Testis (tissue), 3 donors: ENCODE results near the gene RPS6KA5. TPM values are rescaled to one million over a fixed set of nuclear protein-coding genes. Genes with fewer than 3 reads are reported as not detected.
A peak's percentile ranks its signal among the peaks of the same experiment; 100 is the strongest.

Source experiments
- DNase-seq: peaks from one replicate; pipeline ENCODE4 v3.0.0-alpha.2; 2019
- H3K27ac ChIP-seq, 2 donors: fragments of 200-600 bp; sonication (generic); one replicate each; pipeline ENCODE4 v1.5.1; 2019
- H3K27me3 ChIP-seq: fragments of 200-600 bp; sonication (generic); one replicate; pipeline ENCODE4 v1.5.1; 2019
- H3K36me3 ChIP-seq: fragments of 200-600 bp; sonication (generic); one replicate; pipeline ENCODE4 v1.5.1; 2017; ENCODE audit warnings: low read depth; ENCODE audit errors: missing control alignments
- H3K4me1 ChIP-seq: fragments of 200-600 bp; sonication (generic); one replicate; pipeline ENCODE4 v1.5.1; 2019
- H3K4me3 ChIP-seq, 2 donors: fragments of 200-600 bp; sonication (generic); one replicate each; pipeline ENCODE4 v1.5.1; 2017 to 2019
- H3K9me3 ChIP-seq: fragments of 200-600 bp; sonication (generic); one replicate; pipeline ENCODE4 v1.5.1; 2017
- CTCF ChIP-seq, 3 experiments: fragments of 450-650 bp in 2 of 3; fragments of 200-600 bp in 1 of 3; sonication (generic) in 1 of 3; IDR thresholded peaks; one replicate each; pipeline ENCODE4 v1.5.1; 2016 to 2019; ENCODE audit warnings: antibody characterized with exemption in 3 of 3, mild to moderate bottlenecking in 2 of 3, moderate library complexity in 1 of 3
- POLR2A ChIP-seq: fragments of 450-650 bp; IDR thresholded peaks from one replicate; pipeline ENCODE4 v1.6.1; 2017; ENCODE audit warnings: antibody characterized with exemption, mild to moderate bottlenecking, moderate library complexity
- WGBS, 2 donors: methylation state at CpG; one replicate each; pipeline ENCODE4 v1.1.5; 2018; 5-methylcytosine and 5-hydroxymethylcytosine counted together
- intact Hi-C: fragments of 100-400 bp; cut with DNase I; formaldehyde crosslinking; loops from one replicate; pipeline ENCODE4 v1.15.1; 2023; ENCODE audit warnings: low total_unique reads
- polyA plus RNA-seq: library from polyadenylated mRNA; stranded (reverse); fragments of 350-450 nt; fragmentation: Illumina TruSeq; extraction: RNeasy Lipid Tissue Mini Kit (QIAGEN cat#74804); gene quantifications from one replicate; pipeline ENCODE4 v1.2.3, GENCODE V29; 2014; ENCODE audit warnings: low read depth, low replicate concordance; ENCODE audit not compliant: insufficient read depth
- total RNA-seq, 2 donors: library from RNA; depleted of rRNA; stranded (reverse); fragments of >200 nt; gene quantifications; one replicate each; pipeline ENCODE4 v1.2.3, GENCODE V29; 2016

Gene RPS6KA5
- total and polyA plus RNA-seq, 3 donors from 2014 or later: 6.4 to 11.0 (median 9.4) TPM

GRCh38 chr14:90903101-90903500 is 157.3 kb downstream of the RPS6KA5 start:
- H3K9me3 ChIP-seq: no peaks in the 10 kb centered on the region
- intact Hi-C loops: loop anchor here (10.0 kb wide), 2 partner anchors 272 to 382 kb away; no protein-coding TSS in a partner anchor
- DNase-seq: peak; percentile 71
- no peak overlapping the region for H3K4me3 ChIP-seq
- TF ChIP-seq POLR2A (no peak), CTCF (IDR thresholded peaks at IDR 0.05) (peak; percentile 35 to 60 (median 51))
- H3K4me1 ChIP-seq: no peaks in the 10 kb centered on the region
- H3K27ac ChIP-seq: no peak overlapping the region
- WGBS, 2 donors: 15 to 25% methylated on average over 1 of the region's 1 CpG
- H3K27me3 ChIP-seq: no peaks in the 10 kb centered on the region
- H3K36me3 ChIP-seq: no peaks in the 10 kb centered on the region

- no peak for DNase-seq
- Histone ChIP-seq H3K36me3 (no peaks in the 10 kb centered on the region), H3K4me1 (no peaks in the 10 kb centered on the region), H3K4me3 (no peak overlapping the region), H3K9me3 (no peaks in the 10 kb centered on the region), H3K27ac (no peak overlapping the region), H3K27me3 (no peaks in the 10 kb centered on the region)
- intact Hi-C loops: loop anchor here (10.0 kb wide), 2 partner anchors 274 to 384 kb away; no protein-coding TSS in a partner anchor
- TF ChIP-seq CTCF (IDR thresholded peaks at IDR 0.05) (no peak), POLR2A (no peak)
- WGBS, 2 donors: 71 to 72% methylated on average over 2 of the region's 2 CpGs
These were observed 159.9 kb downstream of the RPS6KA5 start for GRCh38 chr14:90900476-90901083.

- Histone ChIP-seq H3K4me1 (no peaks in the 10 kb centered on the region), H3K4me3 (no peak overlapping the region), H3K36me3 (no peaks in the 10 kb centered on the region), H3K9me3 (no peaks in the 10 kb centered on the region), H3K27ac (no peak overlapping the region), H3K27me3 (no peaks in the 10 kb centered on the region)
- no peak for TF ChIP-seq CTCF (IDR thresholded peaks at IDR 0.05)
- no peak for TF ChIP-seq POLR2A
- intact Hi-C loops: no loop called here
- DNase-seq: no peak
- 96 to 99% methylated on average over 6 of the region's 6 CpGs for WGBS, 2 donors
These were observed 163.4 kb downstream of the RPS6KA5 start for GRCh38 chr14:90897022-90897421.

GRCh38 chr14:90894241-90894640 is 166.2 kb downstream of the RPS6KA5 start:
- intact Hi-C loops: no loop called here
- H3K36me3 ChIP-seq: no peaks in the 10 kb centered on the region
- H3K4me3 ChIP-seq: no peak overlapping the region
- no peak for TF ChIP-seq POLR2A
- no peak for TF ChIP-seq CTCF (IDR thresholded peaks at IDR 0.05)
- DNase-seq: no peak
- H3K27ac ChIP-seq: no peak overlapping the region
- 68 to 76% methylated on average over 6 of the region's 6 CpGs for WGBS, 2 donors
- no peaks in the 10 kb centered on the region for H3K4me1 ChIP-seq
- H3K27me3 ChIP-seq: no peaks in the 10 kb centered on the region
- no peaks in the 10 kb centered on the region for H3K9me3 ChIP-seq

GRCh38 chr14:90893510-90893909 is 166.9 kb downstream of the RPS6KA5 start:
- TF ChIP-seq CTCF (IDR thresholded peaks at IDR 0.05) (no peak), POLR2A (no peak)
- 91 to 93% methylated on average over 2 of the region's 2 CpGs for WGBS, 2 donors
- intact Hi-C loops: no loop called here

More at GRCh38 chr14:90893510-90893909, 166.9 kb downstream of the RPS6KA5 start:
- no peak overlapping the region for H3K4me3 ChIP-seq
- no peaks in the 10 kb centered on the region for H3K36me3 ChIP-seq
- H3K4me1 ChIP-seq: no peaks in the 10 kb centered on the region
- no peak overlapping the region for H3K27ac ChIP-seq
- no peak for DNase-seq
- no peaks in the 10 kb centered on the region for H3K27me3 ChIP-seq
- no peaks in the 10 kb centered on the region for H3K9me3 ChIP-seq
